Amniotic epithelial cell (primary cell): ENCODE data around the gene CPEB4.

Experiments used
- DNase-seq: peaks from one replicate; pipeline ENCODE4 v3.0.0-alpha.2; 2010; ENCODE audit warnings: low read depth

Gene CPEB4

DNA sequence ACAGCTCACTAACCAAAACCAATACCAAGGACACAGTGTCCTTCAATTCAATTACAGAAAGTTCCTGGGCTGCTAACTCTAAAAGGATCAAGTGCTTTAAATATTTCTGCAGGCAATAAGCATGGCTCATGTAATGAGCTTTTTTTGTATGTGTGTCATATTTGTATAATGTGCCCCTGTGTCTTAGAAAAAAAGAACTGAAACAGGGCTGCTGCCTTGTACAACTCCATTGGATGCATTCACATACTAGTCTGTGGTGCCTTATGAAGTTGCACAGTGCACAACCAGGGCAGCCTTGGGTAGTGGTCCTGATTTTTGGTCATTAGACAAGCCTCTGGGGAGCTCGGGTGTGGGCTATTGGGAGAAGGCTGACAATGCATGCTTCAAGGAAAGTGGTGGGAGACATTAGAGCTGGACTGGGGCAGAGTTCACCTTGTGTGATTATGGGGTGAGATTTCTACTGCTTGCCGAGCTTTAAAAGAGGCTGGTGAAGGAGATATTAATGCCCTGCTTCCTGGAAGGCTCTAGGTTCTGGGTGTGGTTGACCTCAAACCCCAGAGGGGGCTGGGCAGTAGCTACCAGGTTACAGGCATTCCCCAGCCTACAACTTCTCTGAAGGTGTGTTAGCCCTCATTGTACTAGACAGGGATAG, 3.6 kb upstream of the CPEB4 start:
- DNase-seq: no peak

DNA sequence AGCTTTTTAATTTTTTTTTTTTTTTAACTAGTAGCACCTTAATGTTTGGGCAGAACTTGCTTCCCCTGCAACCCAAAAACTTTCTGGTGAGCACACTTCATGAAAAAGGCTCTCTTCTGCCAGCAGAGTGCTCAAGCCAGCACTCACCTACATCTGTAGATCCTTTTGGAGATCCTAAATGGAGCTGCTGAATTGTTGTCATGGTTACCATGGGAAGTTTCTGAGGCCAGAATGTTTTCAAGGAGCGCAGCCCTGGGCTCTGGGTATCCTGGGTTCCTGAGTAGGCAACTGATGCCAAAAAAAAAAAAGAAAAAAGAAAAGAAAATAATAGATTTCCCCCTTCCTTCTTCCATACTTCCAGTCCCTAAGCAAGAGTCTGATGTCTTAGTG, 3.1 kb upstream of the CPEB4 start:
- no peak for DNase-seq

DNA sequence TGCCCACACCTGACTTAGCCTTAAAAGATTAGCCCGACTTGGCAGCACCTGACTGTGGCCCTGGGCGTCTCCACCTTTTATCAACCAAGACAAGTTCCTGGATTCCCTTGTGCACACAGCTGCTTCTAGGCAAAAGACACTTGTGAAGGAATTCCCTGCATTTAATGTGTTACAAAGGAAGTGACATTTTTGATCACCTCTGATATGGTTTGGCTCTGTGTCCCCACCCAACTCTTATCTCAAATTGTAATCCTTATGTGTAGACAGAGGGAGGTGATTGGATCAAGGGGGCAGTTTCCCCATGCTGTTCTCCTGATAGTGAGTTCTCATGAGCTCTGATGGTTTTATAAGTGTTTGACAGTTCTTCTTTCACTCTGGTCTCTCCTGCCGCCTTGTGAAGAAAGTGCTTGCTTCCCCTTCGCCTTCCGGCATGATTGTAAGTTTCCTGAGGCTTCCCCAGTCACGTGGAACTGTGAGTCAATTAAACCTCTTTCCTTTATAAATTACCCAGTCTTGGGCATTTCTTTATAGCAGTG, 2.6 kb upstream of the CPEB4 start:
- DNase-seq: peak; percentile 59

DNA sequence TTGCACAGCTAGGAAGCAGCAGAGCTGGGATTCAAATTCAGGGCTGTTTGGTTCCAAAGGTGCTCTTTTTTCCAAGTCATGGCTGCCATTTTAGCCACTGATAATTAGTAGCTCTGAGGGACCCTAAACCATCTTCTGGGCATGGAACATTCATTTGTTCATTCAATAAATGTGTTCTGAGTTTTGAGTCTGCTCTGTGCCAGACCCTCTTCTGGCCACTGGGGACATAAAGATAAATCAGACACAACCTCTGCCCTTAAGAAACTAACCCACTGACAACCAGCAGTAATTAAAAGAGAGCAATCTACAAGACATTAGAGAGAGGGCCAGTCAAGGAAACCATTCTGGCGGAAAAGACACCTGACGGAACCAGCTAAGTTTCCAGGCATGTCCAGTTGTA, 2.0 kb upstream of the CPEB4 start:
- DNase-seq: no peak

DNA sequence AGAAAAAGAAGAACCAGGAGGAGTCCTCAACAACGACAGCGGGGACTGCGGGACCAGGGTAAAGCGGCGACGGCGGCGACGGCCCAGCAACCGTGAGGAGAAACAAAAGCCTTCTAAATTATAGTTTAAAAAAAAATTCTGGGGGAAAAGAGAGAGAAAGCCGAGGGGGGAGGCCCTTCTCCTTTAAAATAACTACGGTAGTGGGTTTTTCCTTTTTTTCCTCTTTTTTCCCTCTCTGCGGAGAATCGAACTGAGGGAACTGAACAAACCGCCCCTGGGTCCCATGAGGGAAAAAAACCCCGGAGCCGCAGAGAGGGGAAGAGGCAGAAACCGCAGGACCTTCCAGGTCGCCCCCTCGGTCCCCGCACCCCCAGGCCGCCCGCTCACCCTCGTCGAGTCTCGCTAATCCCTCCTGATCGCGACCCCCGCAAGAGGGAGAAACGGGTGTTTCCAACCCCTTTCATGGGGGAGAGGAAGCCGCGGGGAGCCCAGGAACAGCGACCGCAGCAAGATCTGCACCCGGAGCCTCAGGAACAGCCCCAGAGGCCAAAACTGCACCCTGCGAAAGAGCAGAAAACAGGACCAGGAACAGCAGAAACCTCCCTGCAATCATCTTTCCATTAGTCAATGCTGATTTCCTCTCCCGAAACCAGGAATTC, 453 bp downstream of the CPEB4 start:
- DNase-seq: no peak

DNA sequence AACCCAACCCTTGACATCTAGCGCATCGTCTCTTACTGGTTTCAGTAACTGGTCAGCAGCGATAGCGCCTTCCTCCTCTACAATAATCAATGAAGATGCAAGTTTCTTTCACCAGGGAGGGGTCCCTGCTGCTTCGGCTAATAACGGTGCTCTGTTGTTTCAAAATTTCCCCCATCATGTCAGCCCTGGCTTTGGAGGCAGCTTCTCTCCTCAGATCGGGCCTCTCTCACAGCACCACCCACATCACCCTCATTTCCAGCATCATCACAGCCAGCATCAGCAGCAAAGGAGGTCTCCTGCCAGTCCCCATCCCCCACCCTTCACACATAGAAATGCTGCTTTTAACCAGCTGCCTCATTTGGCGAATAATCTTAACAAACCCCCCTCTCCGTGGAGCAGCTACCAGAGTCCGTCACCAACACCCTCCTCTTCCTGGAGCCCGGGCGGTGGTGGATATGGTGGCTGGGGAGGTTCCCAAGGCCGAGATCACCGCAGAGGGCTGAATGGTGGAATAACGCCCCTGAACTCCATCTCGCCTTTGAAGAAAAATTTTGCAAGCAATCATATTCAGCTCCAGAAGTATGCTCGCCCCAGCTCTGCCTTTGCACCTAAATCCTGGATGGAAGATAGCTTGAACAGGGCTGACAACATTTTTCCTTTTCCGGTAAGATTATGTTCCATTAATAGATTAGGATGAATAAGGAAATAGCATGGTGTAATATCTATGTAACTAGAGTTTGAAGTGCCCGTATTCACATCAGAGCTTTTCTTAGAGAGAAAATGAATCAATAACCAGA, 2.2 kb downstream of the CPEB4 start:
- DNase-seq: peak; percentile 74

DNA sequence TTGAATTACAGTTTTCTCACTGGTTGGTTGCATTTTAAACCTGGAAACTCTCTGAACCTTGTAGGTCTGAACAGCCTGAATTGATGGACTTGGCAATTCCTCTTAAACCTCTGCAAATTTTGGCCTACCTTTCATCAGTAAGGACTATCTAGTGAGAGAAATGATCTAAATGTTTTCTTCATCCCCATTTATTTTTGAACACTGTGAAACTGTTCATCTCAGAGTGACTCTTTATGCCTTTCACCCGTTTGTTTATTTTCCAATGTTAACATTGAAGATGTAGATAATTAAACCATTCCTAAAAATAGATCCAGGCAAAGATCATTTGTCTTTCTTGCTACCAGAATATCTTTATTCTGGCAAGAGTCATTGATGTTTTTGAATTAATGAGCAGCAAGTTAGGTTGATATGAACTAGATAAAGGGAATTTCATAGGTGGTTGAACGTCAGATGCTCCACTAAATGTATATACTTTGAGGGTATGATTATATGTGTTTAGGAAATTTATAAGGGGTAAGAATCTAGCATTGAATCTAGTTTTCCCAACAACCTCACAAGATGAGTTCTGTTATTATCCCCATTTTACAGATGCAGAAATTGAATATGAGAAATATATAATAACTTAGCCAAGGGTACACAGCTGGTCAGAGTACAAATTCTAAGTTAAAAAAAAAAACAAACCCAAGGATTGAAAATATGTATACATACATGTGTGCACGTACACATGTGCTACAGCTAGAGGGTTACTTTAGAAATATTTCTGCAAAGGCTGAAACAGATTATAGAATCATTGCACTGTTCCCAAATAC, 3.4 kb downstream of the CPEB4 start:
- no peak for DNase-seq

DNA sequence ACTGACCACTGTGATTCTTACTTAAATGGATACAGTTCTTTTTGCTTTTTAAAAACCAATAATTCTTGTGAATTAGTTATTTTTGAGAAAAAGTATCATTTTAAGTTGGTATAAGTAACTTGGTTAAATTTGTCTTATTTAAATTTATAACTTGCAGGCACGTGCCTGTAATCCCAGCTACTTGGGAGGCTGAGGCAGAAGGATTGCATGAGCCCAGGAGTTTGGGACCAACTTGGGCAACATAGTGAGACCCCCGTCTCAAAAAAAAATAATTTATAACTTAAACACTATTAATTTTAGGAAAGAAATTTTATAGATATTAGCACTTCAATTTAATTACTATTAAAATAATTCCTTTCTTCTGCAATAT, 5.0 kb downstream of the CPEB4 start:
- no peak for DNase-seq

DNA sequence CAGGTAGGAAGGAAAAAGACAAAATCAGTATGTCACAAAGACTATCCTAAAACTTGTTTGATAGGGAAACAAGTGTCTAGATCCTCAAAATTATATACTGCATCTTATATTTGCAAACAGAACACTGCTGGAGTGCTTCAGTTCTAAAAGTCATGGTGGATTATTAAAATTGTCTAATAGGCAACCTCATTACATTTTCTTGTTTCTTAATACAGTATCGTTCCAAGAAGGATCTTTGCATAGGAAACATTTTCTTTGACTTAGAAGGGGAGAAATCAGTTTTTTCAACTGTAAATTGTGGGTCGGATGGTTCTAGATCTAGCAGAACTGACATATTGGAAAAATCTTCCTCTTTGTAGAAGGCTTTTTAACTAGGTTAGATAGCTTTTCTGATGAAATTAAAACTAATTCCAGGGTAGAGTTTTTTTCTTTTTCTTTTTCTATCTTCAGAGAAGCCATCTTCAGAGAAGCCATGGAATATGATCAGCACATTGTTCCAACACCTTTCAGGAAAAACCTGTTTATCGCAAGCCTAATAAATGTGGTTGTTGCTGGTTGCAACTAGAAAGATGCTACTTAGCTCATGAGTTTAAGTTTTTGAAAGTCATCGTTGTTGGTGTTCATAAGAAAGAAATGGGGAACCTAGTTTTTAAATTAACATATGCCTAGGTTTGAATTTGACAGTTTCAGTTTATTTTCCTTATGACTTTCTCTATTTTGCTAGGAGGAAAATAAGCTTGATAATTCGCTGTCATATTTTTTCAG, 7.4 kb downstream of the CPEB4 start:
- DNase-seq: no peak

DNA sequence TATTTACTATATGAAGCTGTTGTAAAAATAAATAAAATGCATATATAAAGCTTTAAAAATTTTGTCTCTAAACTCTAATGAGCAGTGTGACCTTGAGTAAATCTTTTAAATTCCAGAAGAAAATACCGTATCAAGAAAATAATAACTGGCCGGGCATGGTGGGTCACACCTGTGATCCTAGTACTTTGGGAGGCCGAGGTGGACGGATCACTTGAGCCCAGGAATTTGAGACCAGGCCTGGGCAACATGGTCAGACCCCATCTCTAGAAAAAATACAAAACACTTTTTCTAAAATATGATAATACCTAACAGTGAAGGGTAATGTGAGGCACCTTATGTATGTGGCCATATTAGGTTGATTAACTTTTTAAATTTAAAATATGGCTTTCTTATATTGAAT, 8.5 kb downstream of the CPEB4 start:
- DNase-seq: no peak

DNA sequence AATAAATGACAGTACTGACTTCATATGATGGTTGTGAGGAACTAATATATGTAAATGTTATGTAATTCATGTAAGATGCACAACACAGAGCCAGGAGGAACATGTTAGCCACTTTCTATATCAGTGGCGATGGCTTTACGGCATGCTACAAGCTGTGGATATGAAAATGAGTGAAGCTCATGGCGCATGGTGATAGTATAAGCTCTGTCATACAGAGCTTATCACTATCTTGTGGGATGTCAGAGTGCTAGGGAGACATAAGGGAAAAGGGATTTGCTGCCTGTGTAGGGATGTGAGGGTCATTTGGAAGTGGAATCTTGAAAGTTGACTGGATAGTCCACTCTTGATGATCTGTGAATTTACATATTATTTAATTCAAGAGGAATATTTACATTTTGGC, 13.6 kb downstream of the CPEB4 start:
- no peak for DNase-seq

DNA sequence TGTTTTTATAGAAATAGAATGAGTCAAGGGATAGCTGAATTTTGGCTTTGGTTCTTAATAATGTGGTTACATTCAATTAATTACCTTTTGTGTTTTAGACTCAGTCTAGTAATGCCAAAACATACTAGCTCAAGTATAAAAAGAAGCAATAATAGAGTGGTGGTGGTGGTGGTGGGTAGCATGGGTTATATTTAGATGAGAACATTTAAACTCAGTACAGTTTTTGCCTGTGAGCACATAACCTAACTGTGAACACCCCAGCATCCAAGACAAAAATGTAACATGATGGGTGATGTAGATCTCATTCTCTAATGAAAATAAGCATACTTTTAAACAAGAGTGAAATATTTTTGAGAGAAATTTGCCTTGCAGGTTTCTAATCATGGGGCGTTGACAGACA, 14.2 kb downstream of the CPEB4 start:
- no peak for DNase-seq

DNA sequence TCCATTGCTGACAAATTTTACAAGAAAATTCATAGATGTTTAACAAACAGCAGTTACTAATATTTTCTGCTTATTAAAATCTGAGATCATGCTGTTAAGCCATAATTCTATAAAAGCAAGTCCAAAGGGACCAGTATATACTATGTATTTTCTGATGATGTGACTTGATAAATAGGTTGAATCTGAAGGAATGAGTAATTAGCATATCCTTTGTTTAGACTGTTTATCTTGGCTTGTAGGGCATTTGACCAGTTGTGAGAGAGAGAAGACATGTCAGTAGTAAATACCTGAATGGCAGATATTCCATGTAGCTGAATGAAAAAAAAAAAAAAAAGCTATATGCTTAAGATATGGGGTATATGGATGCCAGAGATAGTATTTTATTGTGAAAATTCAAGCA, 14.6 kb downstream of the CPEB4 start:
- DNase-seq: no peak

DNA sequence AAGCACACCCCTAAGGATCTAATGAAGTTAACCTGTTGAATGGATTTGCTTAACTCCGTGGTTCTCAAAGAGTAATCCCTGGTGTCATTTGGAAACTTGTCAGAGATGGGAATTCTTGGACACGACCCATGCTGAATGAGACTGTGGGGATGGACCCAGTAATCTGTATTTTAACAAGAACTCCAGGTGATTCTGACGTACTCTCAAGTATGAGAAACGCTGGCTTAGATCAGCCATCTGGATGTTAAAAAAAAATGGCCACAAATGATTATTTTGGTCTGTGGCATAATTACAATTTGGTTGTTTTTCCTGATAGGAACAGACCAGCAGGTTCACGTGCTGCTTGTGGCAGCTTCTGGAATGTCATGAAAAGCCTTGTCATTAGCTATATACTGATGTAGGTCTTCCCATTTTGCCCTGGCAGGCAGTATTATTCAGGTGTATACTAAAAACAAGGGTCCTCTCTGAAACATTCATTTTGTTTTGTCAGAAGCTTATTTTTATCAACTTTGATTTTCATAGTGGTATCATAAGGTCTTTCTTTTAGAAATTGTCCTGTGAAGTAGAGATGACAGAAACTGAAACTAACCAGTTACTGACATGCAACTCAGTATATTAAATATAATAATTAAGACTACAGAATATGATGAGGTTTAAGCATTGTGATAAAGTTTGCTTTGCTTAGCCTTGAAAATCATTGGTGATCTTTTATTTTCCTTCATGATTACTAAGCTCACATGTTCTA, 15.4 kb downstream of the CPEB4 start:
- no peak for DNase-seq

DNA sequence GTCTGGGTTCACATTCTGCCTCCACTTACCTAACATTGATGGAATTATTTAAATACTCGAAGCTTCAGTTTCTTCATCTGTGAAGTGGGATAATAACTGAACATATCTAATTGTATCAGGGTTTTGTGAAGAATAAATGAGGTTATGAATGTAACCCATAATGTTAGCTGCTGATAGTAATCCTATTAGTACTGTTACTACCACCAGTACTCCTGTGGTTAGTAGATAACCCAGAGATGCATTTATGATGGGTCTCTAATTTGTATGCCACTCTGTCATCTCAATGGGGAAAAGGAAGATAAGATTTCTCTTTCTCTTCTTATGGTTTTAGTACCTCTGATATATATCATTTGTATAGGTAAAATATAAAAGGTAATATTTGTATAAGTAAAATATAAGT, 16.0 kb downstream of the CPEB4 start:
- DNase-seq: no peak

DNA sequence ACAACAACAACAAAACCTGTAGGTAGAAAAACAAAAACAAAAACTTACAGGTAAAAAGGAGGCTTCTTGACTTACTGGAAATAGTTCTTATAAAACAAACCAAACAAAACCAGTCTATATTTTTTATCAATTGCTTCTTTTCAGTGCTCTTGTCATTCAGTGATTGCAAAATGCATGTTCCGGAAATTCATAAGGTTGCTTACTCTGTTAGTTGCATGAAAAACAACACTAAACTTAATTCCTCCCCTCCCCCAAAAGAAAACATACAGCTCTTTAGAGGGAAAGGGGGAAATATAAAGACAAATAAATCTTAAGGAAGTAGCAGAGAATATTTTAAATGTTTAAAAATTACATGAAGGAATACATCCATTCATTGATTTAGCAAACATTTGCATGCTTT, 19.1 kb downstream of the CPEB4 start:
- DNase-seq: no peak

DNA sequence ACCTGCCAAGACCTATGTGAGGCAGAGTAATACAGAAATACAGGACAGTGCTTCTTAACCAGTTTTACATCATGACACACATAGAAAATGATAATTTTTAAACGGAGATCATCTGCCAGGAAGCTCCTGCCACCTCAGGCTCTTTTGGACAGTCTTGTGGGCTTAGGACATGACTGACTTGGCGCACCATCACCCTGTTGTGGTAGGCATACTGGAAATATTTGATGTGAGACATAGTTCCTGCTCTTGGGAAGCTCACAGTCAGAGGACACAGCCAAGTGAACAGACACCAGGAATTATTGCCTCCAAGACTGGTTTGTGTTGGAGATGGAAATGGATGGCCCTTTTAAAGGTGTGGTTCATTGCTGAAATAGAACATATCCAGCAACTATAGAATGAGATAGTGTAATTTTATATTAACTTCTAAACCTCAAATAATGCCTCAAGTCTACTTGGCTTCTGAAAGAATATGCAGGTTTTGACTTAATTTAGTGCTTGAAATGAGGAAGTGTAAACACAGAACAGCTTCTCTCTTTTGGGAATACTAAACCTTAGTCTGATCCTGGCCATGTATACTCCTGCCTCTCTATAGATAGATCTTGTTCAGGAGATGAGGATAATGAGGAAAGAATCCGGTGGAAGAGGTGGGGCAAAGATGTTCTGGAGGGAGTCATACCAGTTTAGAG, 19.7 kb downstream of the CPEB4 start:
- DNase-seq: peak; percentile 61

DNA sequence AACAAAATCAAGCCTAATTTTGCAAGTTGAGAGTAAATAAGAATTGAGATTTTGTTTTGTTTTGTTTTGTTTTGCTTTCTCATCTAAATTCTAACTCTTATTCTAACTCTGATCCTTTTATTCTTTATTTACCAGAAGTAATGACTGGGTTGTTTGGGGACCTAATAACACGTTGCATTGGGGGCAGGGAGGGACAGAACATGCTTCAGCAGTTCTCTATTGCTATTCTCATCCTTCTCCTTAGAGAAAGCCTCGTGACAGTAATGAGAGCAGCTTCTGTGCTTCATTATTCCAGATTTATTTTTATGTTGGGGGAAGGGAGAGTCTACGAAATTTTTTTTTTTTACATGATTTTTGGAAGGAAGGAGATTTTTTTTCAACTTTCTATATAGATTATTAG, 21.1 kb downstream of the CPEB4 start:
- DNase-seq: no peak

DNA sequence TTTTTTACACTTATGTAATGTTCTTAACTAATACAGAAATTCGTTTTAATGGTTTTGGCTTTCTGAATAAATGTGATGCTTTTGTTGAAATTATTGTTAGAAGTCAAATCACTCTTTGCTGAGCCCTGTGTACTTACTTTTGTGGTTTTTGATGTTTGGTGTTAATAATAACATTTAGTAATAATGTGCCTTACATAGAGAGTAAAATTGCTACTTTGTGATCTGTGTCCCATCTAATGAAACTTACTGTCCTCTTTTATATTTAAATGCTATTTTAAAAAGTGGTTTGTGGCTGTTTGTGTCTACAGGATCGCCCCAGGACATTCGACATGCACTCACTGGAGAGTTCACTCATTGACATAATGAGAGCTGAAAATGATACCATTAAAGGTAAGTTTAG, 22.1 kb downstream of the CPEB4 start:
- no peak for DNase-seq

DNA sequence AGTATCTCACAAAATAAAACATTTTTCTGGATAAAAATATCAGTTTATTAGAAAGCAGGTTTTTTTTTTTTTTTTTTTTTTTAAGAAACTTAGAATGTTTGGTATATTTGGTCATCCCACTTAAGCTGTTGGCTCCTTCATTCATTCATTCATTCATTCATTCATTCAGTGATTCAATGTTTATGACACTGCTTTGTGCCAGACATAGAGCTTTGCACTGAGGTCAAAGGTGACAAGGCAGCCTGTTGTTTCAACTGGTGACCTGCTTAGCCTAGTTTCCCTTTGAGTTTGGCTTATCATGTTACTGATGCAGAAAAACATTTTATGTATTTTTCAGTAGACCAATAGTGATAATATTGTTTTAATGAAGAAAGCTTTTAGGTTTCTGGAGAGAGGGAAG, 23.5 kb downstream of the CPEB4 start:
- DNase-seq: no peak
